GM12891 (cell line): ENCODE results near the gene PPP1R14C.

Experiments
- POLR2A ChIP-seq: IDR thresholded peaks from 2 replicates; pipeline ENCODE4 v1.6.1; 2011; ENCODE audit warnings: low read depth, low read length, control low read depth
- POLR2AphosphoS5 ChIP-seq: IDR thresholded peaks from 2 replicates; pipeline ENCODE4 v1.6.1; 2011; ENCODE audit warnings: low read depth, low read length, control low read depth
- TAF1 ChIP-seq: IDR thresholded peaks from 2 replicates; pipeline ENCODE4 v1.6.1; 2011; ENCODE audit warnings: low read depth, low read length, control low read depth

- no peak for TF ChIP-seq POLR2A
- no peak for TF ChIP-seq TAF1
- TF ChIP-seq POLR2AphosphoS5: no peak
Observed at GRCh38 chr6:150099546-150099945, 43.3 kb upstream of the PPP1R14C start.
